Breast epithelium (tissue), 3 donors: ENCODE results near the gene TP53.

ENCODE experiments used
- POLR2A ChIP-seq: fragments of 450-650 bp; IDR thresholded peaks from one replicate; pipeline ENCODE4 v1.6.1; 2016; ENCODE audit warnings: antibody characterized with exemption, mild to moderate bottlenecking, moderate library complexity
- TF ChIP-seq, protein P1 (sequence below), 3 donors: fragments of 450-650 bp; IDR thresholded peaks; one replicate each; pipeline ENCODE4 v1.5.1; 2016 to 2017; ENCODE audit warnings: antibody characterized with exemption in 3 of 3, mild to moderate bottlenecking in 3 of 3, moderate library complexity in 3 of 3

DNA sequence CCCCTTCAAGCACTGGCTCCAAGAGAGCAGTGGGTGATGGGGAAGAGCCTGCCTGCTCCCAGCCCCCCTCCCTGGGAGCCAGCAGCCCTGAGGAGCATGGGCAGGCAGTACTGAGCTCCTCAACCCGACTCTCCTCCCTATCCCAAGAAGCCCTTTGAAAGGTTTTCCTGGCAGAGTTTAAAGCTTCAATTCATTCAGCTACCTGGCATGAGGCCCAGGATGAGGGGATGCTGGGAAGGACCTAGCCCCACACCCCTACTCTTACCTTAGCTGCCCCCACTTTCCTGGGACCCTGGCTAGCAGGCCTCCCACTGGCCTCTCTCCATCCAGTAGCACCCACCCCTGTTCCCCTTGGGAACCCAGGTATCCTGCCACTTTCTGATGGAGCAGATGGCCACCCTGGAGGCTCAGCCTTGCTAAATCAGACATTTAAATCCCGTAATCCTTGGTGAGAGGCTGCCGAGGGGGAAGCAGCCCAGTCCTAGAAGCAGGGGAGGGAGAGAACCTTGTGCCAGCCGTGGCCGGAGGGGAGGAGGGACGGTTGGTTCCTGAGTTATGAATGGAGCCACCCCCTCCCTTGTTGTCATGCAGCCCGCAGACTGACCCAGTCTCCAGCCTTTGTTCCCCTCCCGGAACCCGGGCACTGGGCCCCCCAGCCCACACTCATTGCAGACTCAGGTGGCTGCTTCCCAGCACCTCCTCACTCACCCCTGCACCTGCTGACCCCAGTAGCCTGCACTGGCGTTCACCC, 19.5 kb downstream of the TP53 start:
- TF ChIP-seq, protein P1, sequence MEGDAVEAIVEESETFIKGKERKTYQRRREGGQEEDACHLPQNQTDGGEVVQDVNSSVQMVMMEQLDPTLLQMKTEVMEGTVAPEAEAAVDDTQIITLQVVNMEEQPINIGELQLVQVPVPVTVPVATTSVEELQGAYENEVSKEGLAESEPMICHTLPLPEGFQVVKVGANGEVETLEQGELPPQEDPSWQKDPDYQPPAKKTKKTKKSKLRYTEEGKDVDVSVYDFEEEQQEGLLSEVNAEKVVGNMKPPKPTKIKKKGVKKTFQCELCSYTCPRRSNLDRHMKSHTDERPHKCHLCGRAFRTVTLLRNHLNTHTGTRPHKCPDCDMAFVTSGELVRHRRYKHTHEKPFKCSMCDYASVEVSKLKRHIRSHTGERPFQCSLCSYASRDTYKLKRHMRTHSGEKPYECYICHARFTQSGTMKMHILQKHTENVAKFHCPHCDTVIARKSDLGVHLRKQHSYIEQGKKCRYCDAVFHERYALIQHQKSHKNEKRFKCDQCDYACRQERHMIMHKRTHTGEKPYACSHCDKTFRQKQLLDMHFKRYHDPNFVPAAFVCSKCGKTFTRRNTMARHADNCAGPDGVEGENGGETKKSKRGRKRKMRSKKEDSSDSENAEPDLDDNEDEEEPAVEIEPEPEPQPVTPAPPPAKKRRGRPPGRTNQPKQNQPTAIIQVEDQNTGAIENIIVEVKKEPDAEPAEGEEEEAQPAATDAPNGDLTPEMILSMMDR (IDR thresholded peaks at IDR 0.05) = no peak
- TF ChIP-seq POLR2A = no peak
